ENCODE measurements around the gene EVPLL.

The EVPLL gene

GRCh38 chr17:18362698-18363100 is 14.9 kb upstream of the EVPLL start:
- Histone ChIP-seq H3K4me2 (ENCODE audit: low read length) (peak overlapping the region; percentile 95), H3K4me1 (ENCODE audit: control insufficient read depth, low read length) (peaks cover 11% of the 10 kb centered on the region), H3K27me3 (ENCODE audit: control insufficient read depth, low read length) (no peaks in the 10 kb centered on the region), H3K36me3 (ENCODE audit: control insufficient read depth, low read length) (peaks cover 29% of the 10 kb centered on the region), H3K9me2 (replicated peaks; ENCODE audit: control insufficient read depth, low read length) (no peaks in the 10 kb centered on the region), H3F3A (ENCODE audit: control insufficient read depth, insufficient read depth) (no peaks in the 10 kb centered on the region), H3K27ac (ENCODE audit: low read depth, low read length) (peak overlapping the region; percentile 44), H3K79me2 (ENCODE audit: control insufficient read depth, low read length) (peaks cover 50% of the 10 kb centered on the region), H3K9me3 (ENCODE audit: control insufficient read depth, insufficient read depth, low read length) (no peaks in the 10 kb centered on the region), H3K4me3 (ENCODE audit: low read length) (peak overlapping the region; percentile 94), H4K20me1 (ENCODE audit: control insufficient read depth, insufficient read depth, low read depth, low read length) (0 out of 2 replicates have a peak, but pooled peaks cover 2% of the 10 kb centered on the region)
- TF ChIP-seq EZH2phosphoT487 (IDR thresholded peaks at IDR 0.05; ENCODE audit: borderline replicate concordance, low read length) (no peak), CTCF (IDR thresholded peaks at IDR 0.05; ENCODE audit: low read depth, low read length, poor library complexity, severe bottlenecking) (peak; percentile 37)

GRCh38 chr17:18363101-18364049 is 14.2 kb upstream of the EVPLL start, which contains the start of gene SHMT1:
TSS of gene SHMT1 (minus strand) at chr17:18363550. CDS start at chr17:18355981, 7,569 bp downstream.
- Histone ChIP-seq H3K27me3 (ENCODE audit: control insufficient read depth, low read length) (no peaks in the 10 kb centered on the region), H3K4me2 (ENCODE audit: low read length) (peak within 1 kb of the TSS; percentile 95), H3K79me2 (ENCODE audit: control insufficient read depth, low read length) (peaks cover 47% of the 10 kb centered on the region), H3K4me1 (ENCODE audit: control insufficient read depth, low read length) (peaks cover 11% of the 10 kb centered on the region), H3K36me3 (ENCODE audit: control insufficient read depth, low read length) (peaks cover 28% of the 10 kb centered on the region), H3K4me3 (ENCODE audit: low read length) (peak within 1 kb of the TSS; percentile 94), H3F3A (ENCODE audit: control insufficient read depth, insufficient read depth) (no peaks in the 10 kb centered on the region), H4K20me1 (ENCODE audit: control insufficient read depth, insufficient read depth, low read depth, low read length) (0 out of 2 replicates have a peak, but pooled peaks cover 2% of the 10 kb centered on the region), H3K9me2 (replicated peaks; ENCODE audit: control insufficient read depth, low read length) (no peaks in the 10 kb centered on the region), H3K27ac (ENCODE audit: low read depth, low read length) (peak within 1 kb of the TSS; percentile 44), H3K9me3 (ENCODE audit: control insufficient read depth, insufficient read depth, low read length) (no peaks in the 10 kb centered on the region)
- TF ChIP-seq EZH2phosphoT487 (IDR thresholded peaks at IDR 0.05; ENCODE audit: borderline replicate concordance, low read length) (no peak), CTCF (IDR thresholded peaks at IDR 0.05; ENCODE audit: low read depth, low read length, poor library complexity, severe bottlenecking) (no peak)

- Histone ChIP-seq H3K27ac (ENCODE audit: low read depth, low read length) (no peak overlapping the region), H3K27me3 (ENCODE audit: control insufficient read depth, low read length) (no peaks in the 10 kb centered on the region), H4K20me1 (ENCODE audit: control insufficient read depth, insufficient read depth, low read depth, low read length) (0 out of 2 replicates have a peak, but pooled peaks cover 2% of the 10 kb centered on the region), H3K9me2 (replicated peaks; ENCODE audit: control insufficient read depth, low read length) (no peaks in the 10 kb centered on the region), H3K4me1 (ENCODE audit: control insufficient read depth, low read length) (peaks cover 11% of the 10 kb centered on the region), H3K4me3 (ENCODE audit: low read length) (no peak overlapping the region), H3K36me3 (ENCODE audit: control insufficient read depth, low read length) (peaks cover 21% of the 10 kb centered on the region), H3F3A (ENCODE audit: control insufficient read depth, insufficient read depth) (no peaks in the 10 kb centered on the region), H3K9me3 (ENCODE audit: control insufficient read depth, insufficient read depth, low read length) (no peaks in the 10 kb centered on the region), H3K79me2 (ENCODE audit: control insufficient read depth, low read length) (peaks cover 39% of the 10 kb centered on the region), H3K4me2 (ENCODE audit: low read length) (peak overlapping the region; percentile 95; the same call in 1 of the 2 replicates)
- TF ChIP-seq CTCF (IDR thresholded peaks at IDR 0.05; ENCODE audit: low read depth, low read length, poor library complexity, severe bottlenecking) (no peak), EZH2phosphoT487 (IDR thresholded peaks at IDR 0.05; ENCODE audit: borderline replicate concordance, low read length) (no peak)
Measured at GRCh38 chr17:18364166-18364565, 13.4 kb upstream of the EVPLL start.
